ENCODE measurements around the gene TREML4. TPM values are rescaled to one million over a fixed set of nuclear protein-coding genes. Genes with fewer than 3 reads are reported as not detected.

Gene TREML4
- total RNA-seq, 1 experiment from 2014 or later = not detected

DNA sequence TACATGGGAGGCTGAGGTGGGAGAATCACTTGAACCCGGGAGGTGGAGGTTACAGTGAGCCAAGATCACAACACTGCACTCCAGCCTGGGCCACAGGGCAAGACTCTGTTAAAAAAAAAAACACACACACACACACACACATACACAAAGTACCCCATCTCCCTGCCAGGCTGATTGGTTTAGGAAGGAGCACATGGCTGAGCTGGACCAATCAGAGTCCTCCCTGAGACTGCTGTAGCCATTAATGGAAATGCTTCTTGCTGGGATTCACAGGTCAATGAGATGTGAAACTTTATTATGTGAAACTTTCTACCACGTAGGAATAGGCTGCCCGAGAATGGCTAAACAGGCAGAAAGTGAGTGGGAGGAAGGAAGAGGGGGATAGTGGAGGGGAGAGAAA lies 55.5 kb downstream of the TREML4 start:
- BruUV-seq (replicated peaks) = no TSS peak
- Histone ChIP-seq H3K27ac (ENCODE audit: low read depth, low read length) (no peak overlapping the region), H3K27me3 (ENCODE audit: insufficient read depth, low read length) (no peaks in the 10 kb centered on the region), H4K20me1 (ENCODE audit: insufficient read depth) (no peaks in the 10 kb centered on the region), H2AFZ (ENCODE audit: low read depth, low read length, poor library complexity, severe bottlenecking) (no peak overlapping the region), H3K9me3 (ENCODE audit: control insufficient read depth in 1 of 2, insufficient read depth in 1 of 2, low read depth in 1 of 2, low read length in 2 of 2) (no peaks in the 10 kb centered on the region), H3K79me2 (ENCODE audit: insufficient read depth, low read length) (no peaks in the 10 kb centered on the region), H3K4me1 (ENCODE audit: control insufficient read depth in 1 of 2, insufficient read depth in 2 of 2, low read length in 2 of 2) (peaks cover 0 to 8% of the 10 kb centered on the region in 2 experiments; a peak in 2 of 4 replicates), H3K36me3 (ENCODE audit: control insufficient read depth in 1 of 2, insufficient read depth in 2 of 2, low read length in 2 of 2) (no peaks in the 10 kb centered on the region), H3K9me2 (ENCODE audit: insufficient read depth) (no peaks in the 10 kb centered on the region), H3K4me3 (replicated peaks in 1 of 2; ENCODE audit: low read depth in 1 of 2, low read length in 2 of 2) (no peak overlapping the region), H3K9ac (ENCODE audit: low read length) (no peak overlapping the region), H3K4me2 (ENCODE audit: low read length) (no peak overlapping the region)
- ATAC-seq = no peak
- TF ChIP-seq, protein P1, sequence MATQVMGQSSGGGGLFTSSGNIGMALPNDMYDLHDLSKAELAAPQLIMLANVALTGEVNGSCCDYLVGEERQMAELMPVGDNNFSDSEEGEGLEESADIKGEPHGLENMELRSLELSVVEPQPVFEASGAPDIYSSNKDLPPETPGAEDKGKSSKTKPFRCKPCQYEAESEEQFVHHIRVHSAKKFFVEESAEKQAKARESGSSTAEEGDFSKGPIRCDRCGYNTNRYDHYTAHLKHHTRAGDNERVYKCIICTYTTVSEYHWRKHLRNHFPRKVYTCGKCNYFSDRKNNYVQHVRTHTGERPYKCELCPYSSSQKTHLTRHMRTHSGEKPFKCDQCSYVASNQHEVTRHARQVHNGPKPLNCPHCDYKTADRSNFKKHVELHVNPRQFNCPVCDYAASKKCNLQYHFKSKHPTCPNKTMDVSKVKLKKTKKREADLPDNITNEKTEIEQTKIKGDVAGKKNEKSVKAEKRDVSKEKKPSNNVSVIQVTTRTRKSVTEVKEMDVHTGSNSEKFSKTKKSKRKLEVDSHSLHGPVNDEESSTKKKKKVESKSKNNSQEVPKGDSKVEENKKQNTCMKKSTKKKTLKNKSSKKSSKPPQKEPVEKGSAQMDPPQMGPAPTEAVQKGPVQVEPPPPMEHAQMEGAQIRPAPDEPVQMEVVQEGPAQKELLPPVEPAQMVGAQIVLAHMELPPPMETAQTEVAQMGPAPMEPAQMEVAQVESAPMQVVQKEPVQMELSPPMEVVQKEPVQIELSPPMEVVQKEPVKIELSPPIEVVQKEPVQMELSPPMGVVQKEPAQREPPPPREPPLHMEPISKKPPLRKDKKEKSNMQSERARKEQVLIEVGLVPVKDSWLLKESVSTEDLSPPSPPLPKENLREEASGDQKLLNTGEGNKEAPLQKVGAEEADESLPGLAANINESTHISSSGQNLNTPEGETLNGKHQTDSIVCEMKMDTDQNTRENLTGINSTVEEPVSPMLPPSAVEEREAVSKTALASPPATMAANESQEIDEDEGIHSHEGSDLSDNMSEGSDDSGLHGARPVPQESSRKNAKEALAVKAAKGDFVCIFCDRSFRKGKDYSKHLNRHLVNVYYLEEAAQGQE (IDR thresholded peaks at IDR 0.05; ENCODE audit: low read depth) = no peak
- no peak for TF ChIP-seq CBX3 (IDR thresholded peaks at IDR 0.05; ENCODE audit: low read depth)
- TF ChIP-seq POLR2A (IDR thresholded peaks at IDR 0.05; ENCODE audit: borderline replicate concordance, extremely low read depth, insufficient read depth, insufficient read length) = no peak
- no peak for TF ChIP-seq RAD21 (IDR thresholded peaks at IDR 0.05; ENCODE audit: low read depth)
- no peak for TF ChIP-seq POLR2AphosphoS5 (IDR thresholded peaks at IDR 0.05; ENCODE audit: low read depth, low read length)
- TF ChIP-seq TCF7L2 (IDR thresholded peaks at IDR 0.05; ENCODE audit: borderline replicate concordance, extremely low read depth, insufficient read depth, insufficient read length) = no peak
- TF ChIP-seq ZFX (IDR thresholded peaks at IDR 0.05) = no peak
- no peak for TF ChIP-seq CTCF (IDR thresholded peaks at IDR 0.05 in 2 of 3, conservative IDR thresholded peaks at IDR 0.05 in 1 of 3; ENCODE audit: borderline replicate concordance in 1 of 3, insufficient read depth in 1 of 3, low read depth in 2 of 3, low read length in 2 of 3)
- TF ChIP-seq SP1 (IDR thresholded peaks at IDR 0.05; ENCODE audit: low read depth) = no peak
- TF ChIP-seq SRF (IDR thresholded peaks at IDR 0.05; ENCODE audit: low read depth) = no peak
- TF ChIP-seq JUND (IDR thresholded peaks at IDR 0.05) = no peak
- no peak for TF ChIP-seq CEBPB (IDR thresholded peaks at IDR 0.05; ENCODE audit: low read depth)
- no peak for TF ChIP-seq YY1 (IDR thresholded peaks at IDR 0.05; ENCODE audit: extremely low read depth, insufficient replicate concordance, low read depth, low read length)
- RAD21 ChIA-PET (ENCODE audit: low non-redundant PET in 1 of 2, low total read pairs in 2 of 2, uncharacterized antibody in 2 of 2, unreplicated experiment in 2 of 2) = no interaction called here
- no peak for DNase-seq (ENCODE audit: low read depth, low spot score)
- intact Hi-C loops (cut with micrococcal nuclease) = no loop called here
- CTCF ChIA-PET = no interaction called here
- POLR2A ChIA-PET = no interaction called here
